Skeletal muscle tissue (tissue), 4 donors: ENCODE measurements around the gene MYH10. TPM values are rescaled to one million over a fixed set of nuclear protein-coding genes. Genes with fewer than 3 reads are reported as not detected.

Experiments
- H3K27ac ChIP-seq: one replicate; pipeline ENCODE4 v1.7.0; 2013; ENCODE audit warnings: mild to moderate bottlenecking, low read depth, low read length, inconsistent platforms
- H3K27me3 ChIP-seq, 3 donors: one replicate each; pipeline ENCODE4 v1.7.0; 2013; ENCODE audit warnings: low read length in 3 of 3; ENCODE audit not compliant: control insufficient read depth in 3 of 3, insufficient read depth in 3 of 3
- H3K36me3 ChIP-seq, 3 donors: one replicate each; pipeline ENCODE4 v1.7.0; 2013; ENCODE audit warnings: low read length in 3 of 3; ENCODE audit not compliant: control insufficient read depth in 3 of 3, insufficient read depth in 3 of 3
- H3K4me1 ChIP-seq, 3 donors: one replicate each; pipeline ENCODE4 v1.7.0; 2013; ENCODE audit warnings: low read length in 3 of 3, mild to moderate bottlenecking in 3 of 3; ENCODE audit not compliant: control insufficient read depth in 3 of 3, insufficient read depth in 3 of 3
- H3K4me3 ChIP-seq, 3 donors: one replicate each; pipeline ENCODE4 v1.7.0; 2013; ENCODE audit warnings: low read length in 3 of 3
- H3K9ac ChIP-seq, 3 donors: one replicate each; pipeline ENCODE4 v1.7.0; 2013; ENCODE audit warnings: low read length in 3 of 3, mild to moderate bottlenecking in 3 of 3, moderate library complexity in 2 of 3, low read depth in 1 of 3
- H3K9me3 ChIP-seq, 3 donors: one replicate each; pipeline ENCODE4 v1.7.0; 2013; ENCODE audit warnings: low read length in 3 of 3; ENCODE audit not compliant: control insufficient read depth in 3 of 3
- total RNA-seq: library from RNA; depleted of rRNA; stranded (reverse); fragments of >200 nt; gene quantifications from one replicate; pipeline ENCODE4 v1.2.3, GENCODE V29; 2014
- donor health status: Osteomylitis.

Gene MYH10
- total RNA-seq, 1 donor from 2014 or later = 72.0 TPM

DNA sequence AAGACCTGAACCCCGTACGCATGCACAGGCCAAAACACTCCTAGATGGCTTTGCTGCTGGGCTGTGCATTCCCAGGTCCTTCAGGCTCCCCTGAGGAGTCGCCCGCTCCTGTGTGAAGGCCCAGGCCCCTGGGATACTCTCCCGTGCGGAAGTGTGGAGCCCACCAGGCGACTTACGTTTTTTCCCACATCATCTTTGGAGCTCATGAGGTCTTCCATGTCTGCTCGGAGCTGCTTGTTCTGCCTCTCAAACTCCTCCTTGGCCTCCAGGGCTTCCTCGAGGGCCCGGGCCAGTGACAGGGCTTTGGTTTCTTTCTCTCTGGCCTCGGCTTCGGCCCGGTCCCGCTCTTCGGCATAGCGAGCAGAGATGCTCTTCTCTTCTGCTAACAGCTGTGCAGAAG lies 138.4 kb downstream of the MYH10 start:
- peaks cover 12 to 47% (median 45%) of the 10 kb centered on the region in 3 donors for H3K36me3 ChIP-seq
- H3K4me1 ChIP-seq = no peaks in the 10 kb centered on the region
- no peaks in the 10 kb centered on the region for H3K27me3 ChIP-seq
- no peak overlapping the region for H3K4me3 ChIP-seq
- no peak overlapping the region for H3K9ac ChIP-seq
- H3K27ac ChIP-seq = no peak overlapping the region
- no peaks in the 10 kb centered on the region for H3K9me3 ChIP-seq

GRCh38 chr17:8490256-8491023 lies 140.1 kb downstream of the MYH10 start:
- no peaks in the 10 kb centered on the region for H3K27me3 ChIP-seq
- no peak overlapping the region for H3K4me3 ChIP-seq
- H3K27ac ChIP-seq = no peak overlapping the region
- no peaks in the 10 kb centered on the region for H3K9me3 ChIP-seq
- no peak overlapping the region for H3K9ac ChIP-seq
- H3K36me3 ChIP-seq = peaks cover 15 to 48% (median 45%) of the 10 kb centered on the region in 3 donors
- no peaks in the 10 kb centered on the region for H3K4me1 ChIP-seq

- H3K9ac ChIP-seq = no peak overlapping the region
- no peaks in the 10 kb centered on the region for H3K9me3 ChIP-seq
- H3K4me1 ChIP-seq = no peaks in the 10 kb centered on the region
- peaks cover 15 to 48% (median 45%) of the 10 kb centered on the region in 3 donors for H3K36me3 ChIP-seq
- no peak overlapping the region for H3K27ac ChIP-seq
- H3K4me3 ChIP-seq = no peak overlapping the region
- H3K27me3 ChIP-seq = no peaks in the 10 kb centered on the region
These were observed 140.7 kb downstream of the MYH10 start for GRCh38 chr17:8489841-8490240.

DNA sequence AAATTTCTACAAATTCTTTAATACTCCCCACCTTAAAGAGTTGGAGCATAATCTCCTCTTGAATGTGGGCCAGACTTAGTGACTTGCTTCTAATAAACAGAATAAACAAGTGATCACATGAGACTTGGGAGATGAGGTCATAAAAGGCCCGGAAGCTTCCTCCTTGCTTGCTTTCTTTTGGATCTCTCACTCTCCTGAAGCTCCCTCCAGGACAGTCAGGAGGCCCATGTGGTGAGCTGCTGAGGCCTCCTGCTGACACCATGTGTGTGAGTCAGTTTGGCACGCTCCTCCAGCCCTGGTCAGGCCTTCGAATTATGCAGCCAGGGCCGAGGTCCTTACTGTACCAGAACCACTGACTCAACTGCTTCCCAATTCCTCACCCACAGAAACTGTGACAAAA lies 141.6 kb downstream of the MYH10 start:
- Histone ChIP-seq H3K27ac (no peak overlapping the region), H3K9me3 (no peaks in the 10 kb centered on the region), H3K9ac (no peak overlapping the region), H3K36me3 (peaks cover 21 to 52% (median 45%) of the 10 kb centered on the region in 3 donors), H3K4me1 (no peaks in the 10 kb centered on the region), H3K27me3 (no peaks in the 10 kb centered on the region), H3K4me3 (no peak overlapping the region)

GRCh38 chr17:8488491-8488890 lies 142.0 kb downstream of the MYH10 start:
- H3K27ac ChIP-seq = no peak overlapping the region
- no peaks in the 10 kb centered on the region for H3K27me3 ChIP-seq
- no peak overlapping the region for H3K9ac ChIP-seq
- peaks cover 21 to 53% (median 43%) of the 10 kb centered on the region in 3 donors for H3K36me3 ChIP-seq
- no peaks in the 10 kb centered on the region for H3K4me1 ChIP-seq
- no peaks in the 10 kb centered on the region for H3K9me3 ChIP-seq
- H3K4me3 ChIP-seq = no peak overlapping the region

DNA sequence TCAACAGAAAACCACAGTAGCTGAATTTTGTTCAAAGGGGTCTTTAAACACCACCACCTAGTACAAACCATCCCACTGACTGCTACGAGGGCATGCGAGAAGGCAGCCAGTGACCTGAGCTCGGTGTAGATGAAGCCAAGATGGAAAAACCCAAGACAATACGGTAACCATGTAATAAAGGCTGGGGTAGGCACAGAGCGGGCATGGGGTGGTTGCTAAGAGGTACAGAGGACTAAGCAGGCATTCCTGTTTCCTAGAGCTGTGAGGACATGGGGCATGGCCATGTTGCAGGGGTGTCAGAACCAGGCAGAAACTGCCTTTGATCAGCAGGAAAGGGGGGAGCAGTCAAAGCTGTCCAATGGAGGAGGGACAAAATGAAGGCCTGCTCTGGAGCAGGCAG lies 142.8 kb downstream of the MYH10 start:
- Histone ChIP-seq H3K4me1 (no peaks in the 10 kb centered on the region), H3K9me3 (no peaks in the 10 kb centered on the region), H3K27ac (no peak overlapping the region), H3K27me3 (no peaks in the 10 kb centered on the region), H3K9ac (no peak overlapping the region), H3K36me3 (peaks cover 19 to 56% (median 41%) of the 10 kb centered on the region in 3 donors), H3K4me3 (no peak overlapping the region)

- no peaks in the 10 kb centered on the region for H3K4me1 ChIP-seq
- no peak overlapping the region for H3K9ac ChIP-seq
- no peaks in the 10 kb centered on the region for H3K9me3 ChIP-seq
- no peaks in the 10 kb centered on the region for H3K27me3 ChIP-seq
- peaks cover 18 to 51% (median 42%) of the 10 kb centered on the region in 3 donors for H3K36me3 ChIP-seq
- no peak overlapping the region for H3K4me3 ChIP-seq
- H3K27ac ChIP-seq = no peak overlapping the region
These were observed 143.3 kb downstream of the MYH10 start for GRCh38 chr17:8487130-8487645.

- H3K9me3 ChIP-seq = no peaks in the 10 kb centered on the region
- H3K27ac ChIP-seq = no peak overlapping the region
- H3K9ac ChIP-seq = no peak overlapping the region
- H3K36me3 ChIP-seq = peaks cover 17 to 43% (median 32%) of the 10 kb centered on the region in 3 donors
- no peak overlapping the region for H3K4me3 ChIP-seq
- peaks cover 2% of the 10 kb centered on the region in 3 donors for H3K4me1 ChIP-seq
- no peaks in the 10 kb centered on the region for H3K27me3 ChIP-seq
These were observed 145.0 kb downstream of the MYH10 start for GRCh38 chr17:8485491-8485890.

DNA sequence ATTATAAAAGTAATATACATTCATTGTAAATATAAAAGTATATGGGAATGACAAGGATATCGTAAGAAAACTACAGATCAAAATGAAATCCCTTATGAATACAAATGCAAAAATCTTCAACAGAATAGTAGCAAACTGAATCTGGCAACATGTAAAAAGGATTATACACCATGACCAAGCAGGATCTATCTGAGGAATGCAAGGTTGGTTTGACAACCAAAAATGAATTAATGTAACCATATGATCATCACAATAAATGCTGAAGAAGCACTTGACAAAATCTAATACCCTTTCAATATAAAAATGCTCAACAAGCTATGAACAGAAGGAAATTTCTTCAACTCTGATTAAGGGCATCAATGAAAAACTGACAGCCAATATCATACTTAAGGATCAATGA lies 146.1 kb downstream of the MYH10 start:
- no peak overlapping the region for H3K27ac ChIP-seq
- no peak overlapping the region for H3K9ac ChIP-seq
- no peaks in the 10 kb centered on the region for H3K27me3 ChIP-seq
- no peaks in the 10 kb centered on the region for H3K9me3 ChIP-seq
- H3K36me3 ChIP-seq = peaks cover 26 to 45% (median 35%) of the 10 kb centered on the region in 3 donors
- H3K4me3 ChIP-seq = no peak overlapping the region
- peaks cover 8 to 12% (median 9%) of the 10 kb centered on the region in 3 donors for H3K4me1 ChIP-seq

DNA sequence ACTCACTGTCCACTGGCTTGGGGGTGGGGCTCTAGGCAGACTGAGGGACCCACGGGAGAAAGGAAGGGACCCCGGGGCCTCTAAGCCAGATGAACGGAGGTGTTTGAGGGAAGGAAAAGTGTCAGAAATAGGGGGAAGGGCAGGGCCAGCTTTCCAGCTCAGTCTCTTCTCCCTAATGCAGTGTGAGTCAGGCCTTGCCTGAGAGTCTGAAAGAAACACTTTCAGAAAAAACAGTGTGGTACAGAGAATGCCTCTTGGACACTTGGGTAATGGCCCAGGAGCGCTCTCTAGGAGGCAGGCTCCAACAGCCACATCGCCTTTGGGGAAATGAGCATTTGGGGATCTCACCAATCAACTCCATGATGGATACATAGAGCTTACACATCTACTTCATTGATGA lies 148.0 kb downstream of the MYH10 start:
- Histone ChIP-seq H3K36me3 (peaks cover 33 to 42% (median 40%) of the 10 kb centered on the region in 3 donors), H3K9me3 (no peaks in the 10 kb centered on the region), H3K27ac (no peak overlapping the region)

More for the DNA sequence above, 148.0 kb downstream of the MYH10 start:
- Histone ChIP-seq H3K27me3 (no peaks in the 10 kb centered on the region), H3K4me3 (no peak overlapping the region), H3K9ac (no peak overlapping the region), H3K4me1 (peaks cover 8 to 12% (median 9%) of the 10 kb centered on the region in 3 donors)
